Measurements from ENCODE around the gene PPP2R5C.

The PPP2R5C gene

GRCh38 chr14:101873991-101874390 lies 112.5 kb downstream of the PPP2R5C start:
- DNase-seq: no peak

DNA sequence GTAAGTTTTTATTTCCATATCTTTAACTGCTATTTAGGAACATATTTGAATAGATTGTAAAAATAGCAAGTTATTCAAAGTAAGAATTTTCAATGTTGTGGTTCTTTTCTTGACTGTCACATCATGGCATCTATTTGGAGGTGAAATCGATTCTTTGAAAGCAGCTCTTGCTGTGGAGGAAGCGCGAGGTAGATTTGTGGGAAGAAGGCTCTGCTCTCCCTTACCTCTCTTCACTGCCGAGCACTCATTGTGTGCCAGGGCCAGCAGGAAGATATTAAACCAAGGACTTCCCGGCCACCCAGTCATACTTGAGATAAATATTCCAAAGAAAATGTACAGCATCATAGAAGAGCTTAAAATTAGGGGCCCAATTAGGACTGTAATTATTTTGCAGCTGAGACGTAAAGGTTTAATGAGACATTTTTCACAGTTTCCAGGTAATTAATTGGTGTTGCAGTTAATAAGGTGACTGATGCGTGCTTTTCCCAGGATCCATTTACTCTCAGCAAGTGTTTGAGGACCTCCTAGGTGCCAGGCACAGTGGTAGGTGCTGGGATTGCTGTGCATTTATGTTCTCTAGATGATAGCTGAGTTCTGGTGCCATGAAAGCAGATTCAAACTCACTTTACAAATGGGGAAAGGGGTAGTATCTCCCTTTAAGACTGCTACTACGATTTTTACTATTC lies 113.7 kb downstream of the PPP2R5C start:
- no peak for DNase-seq

GRCh38 chr14:101875727-101876554 lies 114.4 kb downstream of the PPP2R5C start:
- DNase-seq: no peak

- no peak for DNase-seq
These were observed 115.0 kb downstream of the PPP2R5C start for GRCh38 chr14:101876555-101876938.

GRCh38 chr14:101877766-101878165 lies 116.3 kb downstream of the PPP2R5C start:
- DNase-seq: no peak

- no peak for DNase-seq
These were observed 116.8 kb downstream of the PPP2R5C start for GRCh38 chr14:101878211-101878821.

GRCh38 chr14:101878822-101879528 lies 117.5 kb downstream of the PPP2R5C start:
- DNase-seq: no peak

DNA sequence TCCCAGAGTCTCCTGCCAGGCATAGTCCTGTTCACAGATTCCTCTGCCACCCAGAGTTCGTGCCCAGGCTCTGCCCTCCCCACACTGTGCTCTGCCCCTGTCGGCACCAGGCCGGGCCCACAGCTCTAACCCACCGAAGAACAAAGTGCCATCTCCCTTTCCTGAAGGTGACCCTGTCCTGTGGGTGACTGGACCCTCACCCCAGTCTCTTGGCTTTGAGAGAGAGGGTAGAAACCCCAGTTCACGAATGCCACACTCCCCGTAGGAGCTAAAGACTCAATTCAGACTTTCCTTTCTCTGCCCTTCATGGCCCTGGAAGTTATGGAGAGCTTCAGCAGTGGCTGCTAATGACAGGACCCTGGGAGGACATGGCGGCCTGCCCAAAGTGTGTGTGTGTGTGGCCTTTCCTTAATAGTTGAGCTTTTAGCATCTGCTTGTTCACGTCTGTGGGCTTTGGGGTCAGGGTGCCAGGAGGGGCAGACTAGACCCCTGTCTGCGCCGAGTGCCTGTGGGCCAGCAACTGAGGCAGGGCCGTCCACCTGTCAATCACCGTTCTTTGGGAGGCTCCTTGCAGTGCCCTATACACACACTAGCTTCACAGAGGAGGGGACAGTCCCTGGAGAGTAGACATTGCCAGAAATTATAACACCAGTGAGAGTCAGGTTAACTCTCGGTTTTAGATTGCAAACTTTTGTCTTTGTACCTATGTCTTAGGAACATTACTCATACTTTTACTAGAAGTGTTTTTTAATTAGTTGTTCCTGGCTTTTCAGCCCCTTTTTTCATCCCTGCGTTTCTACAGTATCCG lies 118.2 kb downstream of the PPP2R5C start:
- no peak for DNase-seq

DNA sequence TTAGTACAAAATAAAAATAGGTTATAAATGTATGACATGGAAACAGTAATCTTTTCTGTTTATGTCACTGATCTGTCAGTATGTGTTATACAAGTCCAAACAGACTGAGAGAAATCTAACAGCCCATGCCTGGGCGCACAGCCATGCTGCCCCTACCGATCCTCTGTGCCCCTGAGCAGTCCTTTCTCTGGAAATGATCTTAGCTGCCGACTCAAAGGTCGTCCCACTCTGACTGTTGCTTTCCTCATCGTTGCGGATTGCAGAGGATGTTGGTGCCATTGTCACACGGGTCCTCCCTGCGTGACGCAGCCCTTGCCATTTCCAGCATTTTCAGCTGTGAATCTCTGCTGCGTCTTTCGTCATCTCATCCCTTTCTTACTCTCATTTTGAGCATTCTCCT lies 119.9 kb downstream of the PPP2R5C start:
- DNase-seq: no peak

DNA sequence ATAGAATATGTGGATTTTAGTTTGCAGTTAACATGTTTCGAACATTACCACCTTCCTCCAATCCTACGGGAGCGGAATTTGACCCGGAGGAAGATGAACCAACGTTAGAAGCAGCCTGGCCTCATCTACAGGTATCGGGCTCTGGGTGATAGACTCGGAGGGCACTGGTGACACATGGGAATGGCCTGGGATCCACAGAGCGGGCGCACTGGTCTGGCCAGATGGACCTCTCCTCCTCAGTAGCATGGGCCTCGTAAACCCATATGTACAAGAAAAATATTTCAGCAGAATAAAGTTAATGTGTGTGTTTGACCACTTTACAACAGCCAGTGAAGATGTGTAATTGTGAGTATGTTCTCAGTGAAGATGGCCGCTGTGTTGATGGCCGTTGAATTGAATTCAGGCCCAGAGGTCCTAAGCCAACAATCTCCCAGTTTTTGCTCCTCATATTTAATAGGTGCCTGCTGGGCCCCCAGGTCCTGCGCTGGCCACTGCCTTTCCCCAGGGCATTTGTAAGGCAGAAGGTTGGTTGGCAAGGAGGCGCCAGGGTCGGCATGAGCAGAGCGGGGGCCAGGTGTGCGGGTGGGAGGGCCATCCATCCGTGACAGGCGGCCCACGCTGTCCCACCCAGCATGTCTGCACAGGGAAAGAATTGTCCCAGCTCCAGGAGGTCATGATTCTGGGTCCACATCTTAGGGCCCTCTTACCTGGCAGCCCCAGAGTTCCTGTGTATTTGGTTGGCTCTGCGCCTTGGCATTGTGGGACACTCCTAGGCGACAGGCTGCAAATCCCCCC lies 120.8 kb downstream of the PPP2R5C start:
- DNase-seq: no peak

GRCh38 chr14:101884089-101884933 lies 122.8 kb downstream of the PPP2R5C start:
- DNase-seq: no peak

GRCh38 chr14:101884934-101885576 lies 123.5 kb downstream of the PPP2R5C start:
- no peak for DNase-seq

- DNase-seq: no peak
These were observed 125.7 kb downstream of the PPP2R5C start for GRCh38 chr14:101887219-101887618.

DNA sequence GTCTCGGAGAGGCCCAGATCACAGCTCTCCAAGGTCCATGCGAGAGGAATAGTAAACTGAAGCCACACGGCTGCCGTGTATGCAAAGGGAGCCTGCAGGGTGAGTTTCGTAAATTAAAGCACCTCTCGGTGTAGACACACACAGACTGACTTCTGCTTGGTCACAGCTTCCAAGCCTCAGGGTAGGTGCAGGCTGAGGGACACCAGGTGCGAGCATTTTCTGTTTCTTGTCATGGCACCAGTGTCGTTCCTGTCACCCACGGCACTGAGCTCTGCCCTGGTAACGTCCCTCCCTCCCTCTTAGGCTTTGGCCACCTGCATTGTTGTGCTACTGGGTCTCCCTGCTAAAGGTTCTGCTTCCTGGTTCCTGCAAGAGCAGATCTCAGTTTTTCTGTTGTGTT lies 126.7 kb downstream of the PPP2R5C start:
- no peak for DNase-seq

- DNase-seq: no peak
These were observed 127.9 kb downstream of the PPP2R5C start for GRCh38 chr14:101889366-101889765.

DNA sequence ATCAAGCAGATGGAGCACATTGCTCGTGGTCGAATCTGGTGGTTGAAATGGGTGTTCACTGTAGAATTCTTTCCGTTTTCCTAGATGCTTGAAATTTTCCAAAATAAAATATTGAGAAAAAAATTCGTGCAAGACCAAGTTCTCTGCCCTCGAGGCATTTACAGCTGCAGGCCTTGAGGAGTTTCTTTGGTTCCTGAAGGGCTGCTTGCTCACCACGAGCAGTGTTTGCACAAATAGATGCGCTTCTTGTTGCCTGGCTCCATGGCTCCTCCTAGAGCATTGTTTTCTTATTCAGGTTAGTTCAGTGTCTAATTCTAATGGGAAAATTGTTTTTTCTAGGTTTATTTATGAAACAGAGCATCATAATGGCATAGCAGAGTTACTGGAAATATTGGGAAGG lies 128.4 kb downstream of the PPP2R5C start:
- DNase-seq: no peak

DNA sequence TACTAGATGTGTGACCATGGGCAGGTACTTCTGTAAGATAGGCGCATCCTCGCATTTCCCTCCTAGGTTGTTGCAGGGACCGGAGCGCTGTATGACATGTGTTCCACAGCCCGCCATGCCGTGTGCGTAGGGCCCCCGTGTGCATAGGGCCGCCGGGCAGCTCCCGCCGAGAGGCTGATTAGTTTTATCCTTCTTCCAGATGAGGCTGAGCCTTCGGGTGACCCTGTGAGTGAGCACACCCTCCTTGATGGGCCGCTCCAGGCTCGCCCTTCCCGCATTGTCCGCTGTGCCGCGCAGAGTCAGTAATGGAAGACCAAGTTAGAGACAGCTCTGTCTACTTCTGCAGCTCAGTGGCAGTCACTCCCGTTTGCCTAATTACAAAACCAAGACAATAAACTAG lies 130.0 kb downstream of the PPP2R5C start:
- no peak for DNase-seq

GRCh38 chr14:101893759-101894158 lies 132.2 kb downstream of the PPP2R5C start:
- DNase-seq: no peak

GRCh38 chr14:101894365-101895081 lies 133.0 kb downstream of the PPP2R5C start:
- no peak for DNase-seq
